H9 (cell line): ENCODE measurements around the gene SFXN1. TPM values are rescaled to one million over a fixed set of nuclear protein-coding genes. Genes with fewer than 3 reads are reported as not detected.
A peak's percentile ranks its signal among the peaks of the same experiment; 100 is the strongest.

Experiments used
- DNase-seq: peaks from one replicate; pipeline ENCODE4 v3.0.0-alpha.2; 2017
- H2AFZ ChIP-seq: one replicate; pipeline ENCODE4 v1.6.1; 2013; ENCODE audit warnings: mild to moderate bottlenecking, low read length, control low read depth, moderate library complexity
- H2AK5ac ChIP-seq: 2 replicates; pipeline ENCODE4 v1.6.1; 2013; ENCODE audit warnings: low read length, control low read depth, mixed read lengths; ENCODE audit not compliant: insufficient read length
- H2BK120ac ChIP-seq: one replicate; pipeline ENCODE4 v1.6.1; 2013; ENCODE audit warnings: low read depth, mild to moderate bottlenecking, low read length, control low read depth, inconsistent platforms; ENCODE audit not compliant: poor library complexity, severe bottlenecking
- H2BK12ac ChIP-seq: 2 replicates; pipeline ENCODE4 v1.6.1; 2013; ENCODE audit warnings: low read length, control low read depth, mixed read lengths, low read depth; ENCODE audit not compliant: insufficient read length
- H2BK15ac ChIP-seq: 2 replicates; pipeline ENCODE4 v1.6.1; 2013; ENCODE audit warnings: low read depth, low read length, control low read depth
- H2BK20ac ChIP-seq: one replicate; pipeline ENCODE4 v1.6.1; 2013; ENCODE audit warnings: low read depth, mild to moderate bottlenecking, low read length, control low read depth, inconsistent platforms; ENCODE audit not compliant: poor library complexity, severe bottlenecking
- H2BK5ac ChIP-seq: 2 replicates; pipeline ENCODE4 v1.6.1; 2013; ENCODE audit warnings: low read length, control low read depth, mixed read lengths; ENCODE audit not compliant: insufficient read length
- H3K14ac ChIP-seq: 2 replicates; pipeline ENCODE4 v1.6.1; 2013; ENCODE audit warnings: low read length, control low read depth; ENCODE audit not compliant: insufficient read depth
- H3K18ac ChIP-seq: 2 replicates; pipeline ENCODE4 v1.6.1; 2013; ENCODE audit warnings: low read depth, mild to moderate bottlenecking, mixed read lengths, low read length, control low read depth; ENCODE audit not compliant: insufficient read length
- H3K23ac ChIP-seq: 2 replicates; pipeline ENCODE4 v1.6.1; 2013; ENCODE audit warnings: low read length, control low read depth, mixed read lengths, low read depth; ENCODE audit not compliant: insufficient read length
- H3K23me2 ChIP-seq: 2 replicates; pipeline ENCODE4 v1.6.1; 2013; ENCODE audit warnings: low read depth, mild to moderate bottlenecking, mixed read lengths, low read length, control low read depth; ENCODE audit not compliant: insufficient read length, poor library complexity, severe bottlenecking
- H3K27ac ChIP-seq: 2 replicates; pipeline ENCODE4 v1.5.1; 2013; ENCODE audit warnings: low read length, control low read depth, mixed read lengths, low read depth; ENCODE audit not compliant: insufficient read length
- H3K27me3 ChIP-seq: 2 replicates; pipeline ENCODE4 v1.6.1; 2013; ENCODE audit warnings: low read length, control low read depth, inconsistent platforms; ENCODE audit not compliant: insufficient read depth
- H3K4ac ChIP-seq: 2 replicates; pipeline ENCODE4 v1.6.1; 2013; ENCODE audit warnings: low read depth, mild to moderate bottlenecking, control low read depth, inconsistent platforms, low read length, moderate library complexity
- H3K4me1 ChIP-seq: 2 replicates; pipeline ENCODE4 v1.6.1; 2013; ENCODE audit warnings: low read length, control low read depth, inconsistent platforms; ENCODE audit not compliant: insufficient read depth
- H3K4me2 ChIP-seq: 2 replicates; pipeline ENCODE4 v1.6.1; 2013; ENCODE audit warnings: low read length, control low read depth, mixed read lengths; ENCODE audit not compliant: insufficient read length, insufficient read depth
- H3K56ac ChIP-seq: 2 replicates; pipeline ENCODE4 v1.6.1; 2013; ENCODE audit warnings: low read depth, mild to moderate bottlenecking, mixed read lengths, low read length, control low read depth; ENCODE audit not compliant: insufficient read length
- H3K79me1 ChIP-seq: 2 replicates; pipeline ENCODE4 v1.6.1; 2013; ENCODE audit warnings: low read depth, mild to moderate bottlenecking, moderate library complexity, low read length, control low read depth, inconsistent platforms; ENCODE audit not compliant: insufficient read depth, poor library complexity, severe bottlenecking
- H3K79me2 ChIP-seq: 2 replicates; pipeline ENCODE4 v1.6.1; 2013; ENCODE audit warnings: low read length, control low read depth, inconsistent platforms; ENCODE audit not compliant: insufficient read depth
- H3K9ac ChIP-seq: 2 replicates; pipeline ENCODE4 v1.6.1; 2013; ENCODE audit warnings: low read length, control low read depth, mixed read lengths; ENCODE audit not compliant: insufficient read length; ENCODE audit errors: extremely low read depth
- H3K9me3 ChIP-seq: one replicate; pipeline ENCODE4 v1.6.1; 2013; ENCODE audit warnings: low read depth, low read length, inconsistent platforms; ENCODE audit not compliant: control insufficient read depth
- H3T11ph ChIP-seq: one replicate; pipeline ENCODE4 v1.6.1; 2013; ENCODE audit warnings: mild to moderate bottlenecking, low read length, control low read depth, inconsistent platforms
- H4K20me1 ChIP-seq: one replicate; pipeline ENCODE4 v1.6.1; 2013; ENCODE audit not compliant: control insufficient read depth, insufficient read length, insufficient read depth
- H4K5ac ChIP-seq: 2 replicates; pipeline ENCODE4 v1.6.1; 2013; ENCODE audit warnings: low read depth, mild to moderate bottlenecking, mixed read lengths, low read length, control low read depth; ENCODE audit not compliant: insufficient read length
- H4K8ac ChIP-seq: replicated peaks from 2 replicates; pipeline ENCODE4 v1.6.1; 2013; ENCODE audit warnings: low read length, control low read depth, mixed read lengths, low read depth; ENCODE audit not compliant: insufficient read length
- H4K91ac ChIP-seq: 2 replicates; pipeline ENCODE4 v1.6.1; 2013; ENCODE audit warnings: low read depth, mild to moderate bottlenecking, moderate library complexity, mixed read lengths, low read length, control low read depth; ENCODE audit not compliant: insufficient read length
- H3K27ac Mint-ChIP-seq, 3 experiments: 2 replicates in 2 of 3; 3 replicates in 1 of 3; pipeline ENCODE4 v1.8.0; 2020 to 2021; ENCODE audit warnings: mixed read lengths in 3 of 3, mild to moderate bottlenecking in 1 of 3, moderate library complexity in 1 of 3
- H3K27me3 Mint-ChIP-seq: 2 replicates; pipeline ENCODE4 v1.8.0; 2021; ENCODE audit warnings: low read depth, mild to moderate bottlenecking, moderate library complexity, mixed read lengths
- H3K36me3 Mint-ChIP-seq, 3 experiments: 2 replicates in 2 of 3; 3 replicates in 1 of 3; pipeline ENCODE4 v1.8.0; 2020 to 2021; ENCODE audit warnings: low read depth in 3 of 3, mixed read lengths in 3 of 3; ENCODE audit not compliant: insufficient read depth in 1 of 3
- H3K4me1 Mint-ChIP-seq, 2 experiments: 2 replicates each; pipeline ENCODE4 v1.8.0; 2020; ENCODE audit warnings: mixed read lengths in 2 of 2
- H3K4me3 Mint-ChIP-seq, 2 experiments: 2 replicates in 1 of 2; 3 replicates in 1 of 2; pipeline ENCODE4 v1.8.0; 2020 to 2021; ENCODE audit warnings: mild to moderate bottlenecking in 2 of 2, mixed read lengths in 2 of 2, moderate library complexity in 1 of 2
- H3K9me3 Mint-ChIP-seq, 2 experiments: 2 replicates in 1 of 2; 3 replicates in 1 of 2; pipeline ENCODE4 v1.8.0; 2020; ENCODE audit warnings: mild to moderate bottlenecking in 2 of 2, mixed read lengths in 2 of 2, moderate library complexity in 1 of 2
- CTCF ChIP-seq: fragments of 200-600 bp; sonication (generic); conservative IDR thresholded peaks from 3 replicates; pipeline ENCODE4 v1.8.0; 2021; ENCODE audit warnings: antibody characterized with exemption, mild to moderate bottlenecking
- WGBS: extraction: QIAGEN DNeasy Blood & Tissue Kit; methylation state at CpG from one replicate; pipeline ENCODE4 v1.1.7; 2013; ENCODE audit warnings: missing lambda C conversion rate, low lambda C conversion rate, mixed read lengths; ENCODE audit not compliant: insufficient read length; ENCODE audit errors: extremely low coverage; 5-methylcytosine and 5-hydroxymethylcytosine counted together
- total RNA-seq: library from RNA; stranded (reverse); gene quantifications from 2 replicates; pipeline ENCODE4 v1.2.1, GENCODE V29; 2021

Gene SFXN1
- total RNA-seq, 1 experiment from 2014 or later: 99.2 TPM

DNA sequence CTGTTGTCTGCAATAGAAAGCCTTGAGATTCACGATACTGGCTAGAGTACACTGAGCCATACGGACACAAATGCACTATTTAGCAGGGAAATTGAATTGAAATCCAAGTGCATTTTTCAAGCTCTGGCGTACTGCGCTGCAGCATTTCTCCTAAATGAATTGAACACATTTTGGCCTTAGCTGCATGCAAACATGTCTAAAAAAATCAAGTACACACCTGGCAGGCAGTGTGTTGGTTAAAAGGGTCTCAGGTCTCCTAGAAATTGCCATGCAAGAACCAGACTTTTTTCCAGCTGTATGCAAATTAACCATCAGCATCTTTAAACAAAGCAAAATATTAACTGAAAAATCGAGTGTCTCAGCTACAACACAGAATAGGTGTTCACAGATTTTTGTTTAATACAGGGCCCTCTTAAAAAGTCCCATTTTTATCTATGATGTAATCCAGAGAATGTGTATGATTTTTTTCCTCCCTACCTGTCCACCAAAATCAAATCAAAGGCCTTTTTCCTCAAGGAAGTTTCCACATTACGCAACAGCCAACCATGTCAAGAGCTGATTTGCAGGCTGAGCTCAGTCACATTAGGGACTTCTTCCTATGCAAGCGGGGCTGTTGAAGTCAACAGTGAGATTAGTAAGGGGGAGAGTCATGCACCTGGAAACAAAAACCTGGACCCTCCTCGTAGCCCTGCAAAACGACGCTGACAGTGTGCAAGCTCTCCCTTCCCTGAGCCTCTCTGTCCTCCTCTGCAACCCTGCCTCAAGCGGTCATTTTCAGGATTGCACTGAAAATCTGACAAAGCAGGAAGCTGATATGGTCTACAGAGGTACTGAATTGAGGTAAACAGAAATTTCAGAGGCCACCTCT is 14.1 kb upstream of the SFXN1 start:
- H4K20me1 ChIP-seq: no peaks in the 10 kb centered on the region
- peaks cover 5 to 8% of the 10 kb centered on the region in 2 experiments for H3K4me1 Mint-ChIP-seq
- TF ChIP-seq CTCF: peak; percentile 75
- peaks cover 12% of the 10 kb centered on the region for H3K27me3 Mint-ChIP-seq
- H3K23ac ChIP-seq: no peak overlapping the region
- H3K9me3 ChIP-seq: no peaks in the 10 kb centered on the region
- no peak overlapping the region for H3K18ac ChIP-seq
- no peak overlapping the region for H3T11ph ChIP-seq
- H3K4me1 ChIP-seq: no peaks in the 10 kb centered on the region
- H2BK120ac ChIP-seq: no peak overlapping the region
- no peak overlapping the region for H3K27ac ChIP-seq
- no peak overlapping the region for H2BK20ac ChIP-seq
- no peaks in the 10 kb centered on the region for H3K79me2 ChIP-seq
- no peaks in the 10 kb centered on the region for H3K36me3 Mint-ChIP-seq
- H3K23me2 ChIP-seq: no peaks in the 10 kb centered on the region
- no peaks in the 10 kb centered on the region for H3K79me1 ChIP-seq
- H4K5ac ChIP-seq: no peak overlapping the region
- no peak overlapping the region for H3K4ac ChIP-seq
- H2BK15ac ChIP-seq: no peak overlapping the region
- no peak overlapping the region for H4K8ac ChIP-seq
- H3K4me3 Mint-ChIP-seq: no peak overlapping the region
- H3K27ac Mint-ChIP-seq: no peak overlapping the region; a peak in 1 of 7 replicates
- H3K9ac ChIP-seq: no peak overlapping the region
- H2AFZ ChIP-seq: peak overlapping the region; percentile 88
- no peak overlapping the region for H4K91ac ChIP-seq
- no CpG with 5 or more reads among the region's 11 CpGs for WGBS
- H3K27me3 ChIP-seq: no peaks in the 10 kb centered on the region
- H3K4me2 ChIP-seq: no peak overlapping the region
- no peak overlapping the region for H3K56ac ChIP-seq
- peak; percentile 75 for DNase-seq
- H2BK12ac ChIP-seq: no peak overlapping the region
- no peak overlapping the region for H3K14ac ChIP-seq
- H3K9me3 Mint-ChIP-seq: no peaks in the 10 kb centered on the region
- no peak overlapping the region for H2AK5ac ChIP-seq
- no peak overlapping the region for H2BK5ac ChIP-seq
